ENCODE results near the gene CD3E. TPM values are rescaled to one million over a fixed set of nuclear protein-coding genes. Genes with fewer than 3 reads are reported as not detected.
"Not testable (repeated sequence)": the region's sequence is repeated elsewhere in the genome, so short reads cannot be mapped to it uniquely, and the experiment has no call there.

Gene CD3E
- total RNA-seq, 1 experiment from 2014 or later = not detected

GRCh38 chr11:118305726-118306125 lies 1.2 kb downstream of the CD3E start:
- Histone ChIP-seq H3K27ac (no peak overlapping the region), H3K36me3 (ENCODE audit: low read depth) (no peaks in the 10 kb centered on the region), H3K4me2 (no peak overlapping the region), H2AFZ (no peak overlapping the region), H3K27me3 (ENCODE audit: insufficient read depth, low read depth) (peaks cover 24% of the 10 kb centered on the region), H3K79me2 (ENCODE audit: low read depth) (no peaks in the 10 kb centered on the region), H3K9me3 (ENCODE audit: insufficient read depth, low read depth) (no peaks in the 10 kb centered on the region), H3F3A (ENCODE audit: insufficient read depth, low read depth) (peaks cover 5% of the 10 kb centered on the region; the same call in 1 of the 2 replicates), H3K9me2 (ENCODE audit: insufficient read depth) (no peaks in the 10 kb centered on the region), H3K4me3 (no peak overlapping the region), H3K4me1 (replicated peaks; ENCODE audit: insufficient read depth) (peaks cover 6% of the 10 kb centered on the region), H4K20me1 (ENCODE audit: insufficient read depth) (no peaks in the 10 kb centered on the region)
- TF ChIP-seq EZH2 (IDR thresholded peaks at IDR 0.05; ENCODE audit: low read depth) (no peak), CTCF (conservative IDR thresholded peaks at IDR 0.05) (no peak)
- ChIA-PET CTCF (no interaction called here), POLR2A (ENCODE audit: unreplicated experiment) (no interaction called here)
- intact Hi-C loops (cut with micrococcal nuclease; ENCODE audit: unreplicated experiment) = no loop called here
- DNase-seq = no peak
- BruUV-seq (replicated peaks) = no TSS peak

DNA sequence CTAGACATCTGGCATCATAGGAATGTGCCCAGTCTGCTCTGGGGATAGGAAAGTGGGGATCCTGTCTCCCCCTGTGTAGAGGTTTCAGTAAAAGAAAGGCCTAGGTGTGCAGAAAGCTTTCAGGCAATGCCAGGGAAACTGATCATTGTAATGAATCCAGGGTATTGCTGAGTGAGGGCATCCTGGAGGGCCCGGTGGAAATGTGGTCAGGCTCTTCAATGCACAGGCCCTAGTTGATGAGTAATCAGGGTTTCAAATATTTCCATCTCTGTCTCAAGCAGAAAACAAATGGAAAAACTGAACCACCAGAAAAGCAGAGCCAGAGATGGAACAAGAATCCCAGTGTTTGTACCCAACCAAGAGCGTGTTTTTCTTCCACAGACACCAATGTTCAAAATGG lies 2.0 kb downstream of the CD3E start:
- Histone ChIP-seq H3K4me2 (no peak overlapping the region), H4K20me1 (ENCODE audit: insufficient read depth) (no peaks in the 10 kb centered on the region), H3K4me3 (no peak overlapping the region), H3K79me2 (ENCODE audit: low read depth) (no peaks in the 10 kb centered on the region), H3K4me1 (replicated peaks; ENCODE audit: insufficient read depth) (peaks cover 15% of the 10 kb centered on the region), H3K36me3 (ENCODE audit: low read depth) (no peaks in the 10 kb centered on the region), H3F3A (ENCODE audit: insufficient read depth, low read depth) (peaks cover 5% of the 10 kb centered on the region; the same call in 1 of the 2 replicates), H3K27ac (no peak overlapping the region), H3K9me2 (ENCODE audit: insufficient read depth) (no peaks in the 10 kb centered on the region), H3K27me3 (ENCODE audit: insufficient read depth, low read depth) (peaks cover 16% of the 10 kb centered on the region), H3K9me3 (ENCODE audit: insufficient read depth, low read depth) (no peaks in the 10 kb centered on the region), H2AFZ (no peak overlapping the region)
- no TSS peak for BruUV-seq (replicated peaks)
- no peak for DNase-seq
- TF ChIP-seq EZH2 (IDR thresholded peaks at IDR 0.05; ENCODE audit: low read depth) (no peak), CTCF (conservative IDR thresholded peaks at IDR 0.05) (no peak)
- intact Hi-C loops (cut with micrococcal nuclease; ENCODE audit: unreplicated experiment) = no loop called here
- CTCF ChIA-PET = no interaction called here
- POLR2A ChIA-PET (ENCODE audit: unreplicated experiment) = no interaction called here

DNA sequence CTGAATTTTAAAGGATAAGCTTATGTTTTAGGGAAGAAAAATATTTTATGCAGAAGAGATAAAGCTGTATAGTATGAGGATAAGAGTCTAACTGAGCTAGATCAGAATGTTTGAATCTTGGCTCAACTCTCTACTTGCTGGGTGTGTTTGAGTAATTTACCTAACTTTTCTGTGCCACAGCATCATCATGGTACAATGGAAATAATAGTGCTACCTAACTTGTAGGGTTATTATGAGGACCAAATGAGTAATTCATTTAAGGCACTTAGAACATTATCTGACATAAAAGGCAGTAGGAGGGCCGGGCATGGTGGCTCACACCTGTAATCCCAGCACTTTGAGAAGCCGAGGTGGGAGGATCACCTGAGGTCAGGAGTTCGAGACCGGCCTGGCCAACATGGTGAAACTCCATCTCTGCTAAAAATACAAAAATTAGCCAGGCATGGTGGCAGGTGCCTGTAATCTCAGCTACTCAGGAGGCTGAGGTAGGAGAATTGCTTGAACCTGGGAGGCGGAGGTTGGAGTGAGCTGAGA lies 4.5 kb downstream of the CD3E start:
- CTCF ChIA-PET; H3K79me2 ChIP-seq (ENCODE audit: low read depth); intact Hi-C loops (cut with micrococcal nuclease; ENCODE audit: unreplicated experiment); H3K4me3 ChIP-seq; H2AFZ ChIP-seq; H3K9me2 ChIP-seq (ENCODE audit: insufficient read depth); H3K9me3 ChIP-seq (ENCODE audit: insufficient read depth, low read depth); BruUV-seq (replicated peaks); H3K4me2 ChIP-seq; H3K27ac ChIP-seq; H3K36me3 ChIP-seq (ENCODE audit: low read depth); H3F3A ChIP-seq (ENCODE audit: insufficient read depth, low read depth); H4K20me1 ChIP-seq (ENCODE audit: insufficient read depth); H3K27me3 ChIP-seq (ENCODE audit: insufficient read depth, low read depth); DNase-seq: not testable (repeated sequence)
- POLR2A ChIA-PET (ENCODE audit: unreplicated experiment) = interaction anchor here (0.6 kb wide), 1 partner anchor 63 kb away, joined by 3 read pairs; no protein-coding TSS in a partner anchor
- peaks cover 28% of the 10 kb centered on the region for H3K4me1 ChIP-seq (replicated peaks; ENCODE audit: insufficient read depth)

- Histone ChIP-seq H3K27me3 (ENCODE audit: insufficient read depth, low read depth) (no peaks in the 10 kb centered on the region), H3K36me3 (ENCODE audit: low read depth) (no peaks in the 10 kb centered on the region), H3K9me2 (ENCODE audit: insufficient read depth) (no peaks in the 10 kb centered on the region), H3K4me3 (no peak overlapping the region), H3K79me2 (ENCODE audit: low read depth) (no peaks in the 10 kb centered on the region), H3K27ac (no peak overlapping the region), H2AFZ (no peak overlapping the region), H3K4me2 (0 out of 2 replicates have a peak overlapping the region, but pooled peaks have one; percentile 20), H3K4me1 (replicated peaks; ENCODE audit: insufficient read depth) (peaks cover 40% of the 10 kb centered on the region), H4K20me1 (ENCODE audit: insufficient read depth) (no peaks in the 10 kb centered on the region), H3K9me3 (ENCODE audit: insufficient read depth, low read depth) (no peaks in the 10 kb centered on the region), H3F3A (ENCODE audit: insufficient read depth, low read depth) (peaks cover 6% of the 10 kb centered on the region; the same call in 1 of the 2 replicates)
- ChIA-PET POLR2A (ENCODE audit: unreplicated experiment) (no interaction called here), CTCF (interaction anchor here (0.6 kb wide), 1 partner anchor 57 kb away, joined by 5 read pairs; no protein-coding TSS in a partner anchor)
- intact Hi-C loops (cut with micrococcal nuclease; ENCODE audit: unreplicated experiment) = no loop called here
- BruUV-seq (replicated peaks) = no TSS peak
- DNase-seq = no peak
- no peak for TF ChIP-seq EZH2 (IDR thresholded peaks at IDR 0.05; ENCODE audit: low read depth)
- no peak for TF ChIP-seq CTCF (conservative IDR thresholded peaks at IDR 0.05)
Measured at GRCh38 chr11:118310271-118310670, 5.7 kb downstream of the CD3E start.

Data from PC-9 (cell line).